OCI-M2 (cell line): ENCODE measurements around the gene FSTL3.
"Not testable (repeated sequence)": the region's sequence is repeated elsewhere in the genome, so short reads cannot be mapped to it uniquely, and the experiment has no call there.

ENCODE experiments used
- DNase-seq: peaks from one replicate; lab custom pipeline; 2025; ENCODE audit not compliant: unreplicated experiment; lab: John Stamatoyannopoulos, UW

Gene FSTL3

GRCh38 chr19:681029-682019 lies 5.1 kb downstream of the FSTL3 start:
- DNase-seq, result no peak

GRCh38 chr19:682678-683320 lies 6.6 kb downstream of the FSTL3 start:
- no peak for DNase-seq

GRCh38 chr19:685454-685931 lies 9.3 kb downstream of the FSTL3 start:
- no peak for DNase-seq

- DNase-seq, result no peak
Observed at GRCh38 chr19:686589-687297, 10.6 kb downstream of the FSTL3 start.

GRCh38 chr19:687569-688166 lies 11.5 kb downstream of the FSTL3 start:
- DNase-seq, result no peak

GRCh38 chr19:688214-688613 lies 12.0 kb downstream of the FSTL3 start:
- no peak for DNase-seq

GRCh38 chr19:688992-689391 lies 12.8 kb downstream of the FSTL3 start:
- no peak for DNase-seq

GRCh38 chr19:690203-690602 lies 14.0 kb downstream of the FSTL3 start:
- DNase-seq, result no peak

GRCh38 chr19:694481-695351 lies 18.5 kb downstream of the FSTL3 start:
- no peak for DNase-seq

- no peak for DNase-seq
Observed at GRCh38 chr19:695352-695949, 19.3 kb downstream of the FSTL3 start, which contains the start of gene PRSS57. Gene PRSS57 (minus strand): TSS chr19:695452. CDS start chr19:695430, 22 bp downstream.

- not testable (repeated sequence) for DNase-seq
Observed at GRCh38 chr19:698529-698928, 22.3 kb downstream of the FSTL3 start.

- not testable (repeated sequence) for DNase-seq
Observed at GRCh38 chr19:699885-700284, 23.7 kb downstream of the FSTL3 start.

GRCh38 chr19:702847-703246 lies 26.7 kb downstream of the FSTL3 start:
- DNase-seq, result not testable (repeated sequence)

GRCh38 chr19:703329-703650 lies 27.1 kb downstream of the FSTL3 start:
- DNase-seq, result no peak

- DNase-seq, result no peak
Observed at GRCh38 chr19:703651-704446, 27.7 kb downstream of the FSTL3 start.

- DNase-seq, result no peak
Observed at GRCh38 chr19:704447-704741, 28.2 kb downstream of the FSTL3 start.

GRCh38 chr19:708154-709143 lies 32.3 kb downstream of the FSTL3 start, which contains the start of gene PALM:
Gene PALM (plus strand): TSS chr19:708935. CDS start chr19:709147, 212 bp downstream.
- DNase-seq, result no peak
